Cardiac atrium fibroblast (primary cell): Measurements from ENCODE around the gene MRPS31. TPM values are rescaled to one million over a fixed set of nuclear protein-coding genes. Genes with fewer than 3 reads are reported as not detected.

Experiments used
- total RNA-seq: library from RNA; depleted of rRNA; stranded (reverse); fragments of >200 nt; gene quantifications from 2 replicates; pipeline ENCODE4 v1.2.3, GENCODE V29; 2015

Gene MRPS31
- 8.4 and 14.8 TPM in 2 replicates for total RNA-seq

DNA sequence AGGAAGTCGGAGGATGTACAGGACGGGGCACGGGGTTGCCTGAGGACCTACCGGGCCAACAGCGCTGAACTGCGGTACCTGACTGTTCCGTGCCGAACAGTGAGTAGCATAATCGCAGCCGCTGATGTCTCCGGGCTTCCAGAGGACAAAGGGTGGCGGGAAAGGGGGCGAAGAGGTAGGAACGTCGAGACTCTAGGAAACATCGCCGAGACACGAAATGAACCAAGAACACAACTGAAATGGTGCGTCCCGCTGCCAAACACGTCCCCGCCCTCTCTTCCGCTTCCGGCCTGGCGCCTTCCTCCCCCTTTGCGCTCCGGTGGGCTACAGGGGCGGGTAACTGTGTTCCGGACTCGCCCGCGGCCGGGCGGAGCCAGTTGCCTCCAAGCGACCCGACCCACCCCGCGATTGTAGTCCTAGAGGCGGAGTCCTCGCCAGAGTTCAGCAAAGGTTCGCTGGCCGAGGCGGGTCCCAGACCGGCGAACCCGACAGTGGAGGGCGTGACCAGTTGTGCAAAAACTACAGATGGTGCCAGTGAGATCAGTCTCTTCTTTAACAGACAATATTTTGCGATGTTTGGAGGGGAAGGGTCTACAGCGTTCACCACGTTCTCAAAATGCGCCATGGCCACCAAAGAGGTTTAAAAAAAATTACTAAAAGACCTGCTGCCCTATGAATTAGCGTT, at the start of gene MRPS31:
Gene MRPS31 (minus strand): TSS at position 257 of the 685 bp plus-strand sequence. CDS start 54 bp downstream, at position 203.

DNA sequence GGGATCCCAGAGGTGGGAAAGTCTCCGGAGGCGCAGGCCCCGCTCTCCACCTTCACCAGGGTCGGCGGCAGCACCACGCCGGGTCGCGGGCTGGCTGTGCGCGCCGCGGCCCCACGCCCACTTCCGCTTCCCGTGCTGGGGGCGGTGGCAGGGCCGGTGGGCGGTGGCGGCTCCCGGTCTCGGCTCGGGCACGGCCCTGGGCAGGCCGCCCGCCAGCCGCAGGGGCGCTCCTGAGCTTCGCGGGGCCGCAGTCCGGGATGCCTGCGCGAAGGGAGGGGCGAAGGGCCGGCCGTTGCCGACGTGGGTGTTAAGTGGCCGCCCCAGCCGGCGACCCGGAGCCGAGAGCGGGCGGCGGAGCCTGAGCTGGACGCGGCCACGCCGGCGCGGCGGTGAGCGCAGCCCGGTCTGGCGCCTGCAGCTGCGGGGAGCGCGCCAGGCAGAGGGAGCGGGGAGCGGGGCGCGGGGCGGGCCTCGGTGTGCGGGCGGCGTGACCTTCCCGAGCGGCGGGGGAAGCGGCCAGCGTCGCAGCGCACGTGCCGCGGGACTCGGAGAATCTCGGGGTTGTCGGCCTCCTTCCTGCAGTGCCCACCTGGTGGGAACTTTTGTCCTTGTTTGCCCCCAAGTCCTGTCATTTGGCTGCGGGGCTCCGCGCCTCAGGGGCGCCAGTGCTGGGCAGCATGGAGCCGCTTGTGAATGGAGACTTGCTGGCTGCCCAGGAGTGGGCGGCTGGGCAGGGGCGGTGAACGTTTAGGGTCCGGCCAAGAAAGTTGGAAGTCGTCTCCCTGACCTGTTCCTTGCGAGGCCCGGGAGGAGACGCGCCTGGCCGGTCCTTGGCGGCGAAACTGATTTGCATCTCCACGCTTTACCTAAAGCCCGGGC, 18.5 kb upstream of the MRPS31 start, which contains the start of gene SLC25A15:
Gene SLC25A15 (plus strand): TSS at position 337 of the 879 bp plus-strand sequence. CDS start 3,616 bp downstream, outside the sequence.

Other genes with a start within 250 kb of the MRPS31 start
- gene FOXO1, start 104.5 kb downstream of the MRPS31 start, total RNA-seq = 20.4 and 20.9 TPM in 2 replicates
- gene SLC25A15, start 18.4 kb upstream of the MRPS31 start, total RNA-seq = 9.4 and 10.7 TPM in 2 replicates
- gene ELF1, start 248.1 kb upstream of the MRPS31 start, total RNA-seq = 26.4 and 47.3 TPM in 2 replicates